ENCODE data around the gene SLC8B1. TPM values are rescaled to one million over a fixed set of nuclear protein-coding genes. Genes with fewer than 3 reads are reported as not detected.

The SLC8B1 gene
- polyA plus RNA-seq, 1 donor from 2014 or later: 1.1 TPM

- Histone ChIP-seq H3K27ac (ENCODE audit: low read length) (no peak overlapping the region), H3K27me3 (ENCODE audit: insufficient read depth, low read depth, low read length) (no peaks in the 10 kb centered on the region), H3K9me2 (ENCODE audit: insufficient read depth, low read length) (no peaks in the 10 kb centered on the region), H3F3A (ENCODE audit: insufficient read depth, low read length, poor library complexity, severe bottlenecking) (no peaks in the 10 kb centered on the region), H3K4me3 (ENCODE audit: low read length) (no peak overlapping the region), H2AFZ (ENCODE audit: low read depth, low read length) (no peak overlapping the region), H3K36me3 (ENCODE audit: insufficient read depth, low read length) (no peaks in the 10 kb centered on the region), H4K20me1 (ENCODE audit: insufficient read depth) (no peaks in the 10 kb centered on the region), H3K4me2 (ENCODE audit: low read length) (no peak overlapping the region), H3K9ac (ENCODE audit: low read length) (no peak overlapping the region), H3K9me3 (ENCODE audit: low read length) (no peaks in the 10 kb centered on the region), H3K79me2 (replicated peaks; ENCODE audit: insufficient read depth, low read length) (no peaks in the 10 kb centered on the region)
- TF ChIP-seq TAF1 (IDR thresholded peaks at IDR 0.05; ENCODE audit: low read depth): no peak
- no peak for TF ChIP-seq CTCF (IDR thresholded peaks at IDR 0.05; ENCODE audit: poor library complexity, severe bottlenecking)
- no peak for TF ChIP-seq REST (IDR thresholded peaks at IDR 0.05; ENCODE audit: borderline replicate concordance)
- TF ChIP-seq EP300 (conservative IDR thresholded peaks at IDR 0.05; ENCODE audit: poor library complexity, severe bottlenecking): no peak
- TF ChIP-seq SMC3 (conservative IDR thresholded peaks at IDR 0.05; ENCODE audit: poor library complexity): no peak
- no peak for TF ChIP-seq POLR2AphosphoS5 (IDR thresholded peaks at IDR 0.05)
- no peak for TF ChIP-seq EZH2 (IDR thresholded peaks at IDR 0.05; ENCODE audit: borderline replicate concordance, insufficient read depth, low read length, poor library complexity, severe bottlenecking)
- TF ChIP-seq MXI1 (conservative IDR thresholded peaks at IDR 0.05; ENCODE audit: poor library complexity, severe bottlenecking): no peak
- no peak for TF ChIP-seq RAD21 (conservative IDR thresholded peaks at IDR 0.05)
Observed at GRCh38 chr12:113320401-113320800, 14.5 kb downstream of the SLC8B1 start.

GRCh38 chr12:113318900-113319628 is 15.8 kb downstream of the SLC8B1 start:
- H3F3A ChIP-seq (ENCODE audit: insufficient read depth, low read length, poor library complexity, severe bottlenecking): no peaks in the 10 kb centered on the region
- no peak overlapping the region for H3K4me2 ChIP-seq (ENCODE audit: low read length)
- H2AFZ ChIP-seq (ENCODE audit: low read depth, low read length): no peak overlapping the region
- H4K20me1 ChIP-seq (ENCODE audit: insufficient read depth): no peaks in the 10 kb centered on the region
- no peak for TF ChIP-seq EP300 (conservative IDR thresholded peaks at IDR 0.05; ENCODE audit: poor library complexity, severe bottlenecking)
- no peak for TF ChIP-seq MXI1 (conservative IDR thresholded peaks at IDR 0.05; ENCODE audit: poor library complexity, severe bottlenecking)
- no peaks in the 10 kb centered on the region for H3K79me2 ChIP-seq (replicated peaks; ENCODE audit: insufficient read depth, low read length)
- no peaks in the 10 kb centered on the region for H3K9me3 ChIP-seq (ENCODE audit: low read length)
- no peaks in the 10 kb centered on the region for H3K9me2 ChIP-seq (ENCODE audit: insufficient read depth, low read length)
- H3K36me3 ChIP-seq (ENCODE audit: insufficient read depth, low read length): no peaks in the 10 kb centered on the region
- H3K27me3 ChIP-seq (ENCODE audit: insufficient read depth, low read depth, low read length): no peaks in the 10 kb centered on the region
- no peak overlapping the region for H3K27ac ChIP-seq (ENCODE audit: low read length)
- no peak overlapping the region for H3K4me3 ChIP-seq (ENCODE audit: low read length)
- no peak overlapping the region for H3K9ac ChIP-seq (ENCODE audit: low read length)

All from neural cell (in vitro differentiated cells).